Fibroblast of lung (primary cell): ENCODE data around the gene REPS2. TPM values are rescaled to one million over a fixed set of nuclear protein-coding genes. Genes with fewer than 3 reads are reported as not detected.

Experiments
- DNase-seq, 2 donors: peaks; one replicate each; pipeline versions ENCODE4 v3.0.0 to v3.0.0-alpha.2; 2010; ENCODE audit warnings: low read depth in 2 of 2
- H2AFZ ChIP-seq: 2 replicates; pipeline ENCODE4 v1.5.1; 2012; ENCODE audit warnings: low read length, control low read depth, inconsistent platforms
- H3K27ac ChIP-seq: 2 replicates; pipeline ENCODE4 v1.5.1; 2011; ENCODE audit warnings: low read length, control low read depth; ENCODE audit not compliant: insufficient read depth
- H3K27me3 ChIP-seq: 2 replicates; pipeline ENCODE4 v1.5.1; 2011; ENCODE audit warnings: mild to moderate bottlenecking, low read length; ENCODE audit not compliant: control insufficient read depth, insufficient read depth
- H3K36me3 ChIP-seq: 2 replicates; pipeline ENCODE4 v1.5.1; 2011; ENCODE audit warnings: low read length; ENCODE audit not compliant: control insufficient read depth, insufficient read depth
- H3K4me1 ChIP-seq: 2 replicates; pipeline ENCODE4 v1.5.1; 2011; ENCODE audit warnings: low read length; ENCODE audit not compliant: control insufficient read depth, insufficient read depth; ENCODE audit errors: extremely low read depth
- H3K4me2 ChIP-seq: 2 replicates; pipeline ENCODE4 v1.5.1; 2011; ENCODE audit warnings: low read length, control low read depth; ENCODE audit not compliant: insufficient read depth; ENCODE audit errors: extremely low read depth
- H3K4me3 ChIP-seq, 4 experiments: fragments of 200-600 bp in 1 of 4; sonication (generic) in 1 of 4; replicated peaks in 1 of 4; 2 replicates each; pipeline ENCODE4 v1.5.1; 2011 to 2016; ENCODE audit warnings: low read length in 4 of 4, low read depth in 3 of 4, mild to moderate bottlenecking in 3 of 4, control low read depth in 2 of 4, inconsistent platforms in 1 of 4, mixed read lengths in 1 of 4; ENCODE audit not compliant: insufficient read depth in 1 of 4; ENCODE audit errors: control extremely low read depth in 1 of 4
- H3K79me2 ChIP-seq: 2 replicates; pipeline ENCODE4 v1.5.1; 2012; ENCODE audit warnings: mild to moderate bottlenecking, low read length, inconsistent platforms; ENCODE audit not compliant: control insufficient read depth, insufficient read depth
- H3K9ac ChIP-seq: 2 replicates; pipeline ENCODE4 v1.5.1; 2011; ENCODE audit warnings: mild to moderate bottlenecking, low read length, control low read depth; ENCODE audit not compliant: insufficient read depth
- H3K9me3 ChIP-seq: 2 replicates; pipeline ENCODE4 v1.5.1; 2012; ENCODE audit warnings: low read depth, low read length; ENCODE audit not compliant: control insufficient read depth, insufficient read depth
- H4K20me1 ChIP-seq: 2 replicates; pipeline ENCODE4 v1.5.1; 2011; ENCODE audit warnings: low read length; ENCODE audit not compliant: control insufficient read depth, insufficient read depth; ENCODE audit errors: extremely low read depth
- EZH2 ChIP-seq: IDR thresholded peaks from 2 replicates; pipeline ENCODE4 v1.5.1; 2012; ENCODE audit warnings: low read length, control low read depth, mild to moderate bottlenecking; ENCODE audit errors: missing control alignments
- polyA plus RNA-seq, 2 donors: library from polyadenylated mRNA; depleted of rRNA in 1 of 2; stranded (reverse) in 1 of 2; unstranded in 1 of 2; fragments of >200 nt; gene quantifications; 2 replicates each; pipeline ENCODE4 v1.2.1, GENCODE V29; 2011 to 2012; ENCODE audit warnings: missing spikeins in 1 of 2
- total RNA-seq: library from RNA; depleted of rRNA; stranded (reverse); fragments of >200 nt; gene quantifications from 2 replicates; pipeline ENCODE4 v1.2.1, GENCODE V29; 2014
- TF ChIP-seq, protein P1 (sequence below), 2 donors: IDR thresholded peaks in 1 of 2; conservative IDR thresholded peaks in 1 of 2; 1 replicate in 1 of 2; 2 replicates in 1 of 2; pipeline ENCODE4 v1.5.1; 2011 to 2012; ENCODE audit warnings: low read length in 2 of 2, control low read depth in 1 of 2, inconsistent platforms in 1 of 2, low read depth in 1 of 2, mild to moderate bottlenecking in 1 of 2

REPS2 gene
- total and polyA plus RNA-seq, 2 donors (not counting 1 experiment from before 2014, with no cell fraction given) = 0.27 to 0.50 TPM

DNA sequence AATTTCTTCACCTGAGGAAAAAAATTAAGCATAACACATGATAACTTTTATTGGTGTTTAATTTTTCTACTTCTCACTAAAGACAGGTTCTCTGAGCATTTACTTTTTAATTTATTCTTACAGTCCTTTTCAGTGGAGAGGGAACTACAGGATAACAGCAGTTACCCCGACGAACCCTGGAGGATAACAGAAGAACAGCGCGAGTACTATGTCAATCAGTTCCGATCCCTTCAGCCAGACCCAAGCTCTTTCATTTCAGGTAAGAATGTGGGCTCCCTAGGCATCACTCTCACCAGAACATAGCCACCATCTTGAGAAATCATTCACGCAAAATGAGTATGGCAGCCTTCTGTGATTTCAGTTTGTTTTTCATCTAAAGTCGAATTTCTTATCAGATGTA is 100.8 kb downstream of the REPS2 start:
- H3K9me3 ChIP-seq = no peaks in the 10 kb centered on the region
- DNase-seq = no peak
- TF ChIP-seq, protein P1, sequence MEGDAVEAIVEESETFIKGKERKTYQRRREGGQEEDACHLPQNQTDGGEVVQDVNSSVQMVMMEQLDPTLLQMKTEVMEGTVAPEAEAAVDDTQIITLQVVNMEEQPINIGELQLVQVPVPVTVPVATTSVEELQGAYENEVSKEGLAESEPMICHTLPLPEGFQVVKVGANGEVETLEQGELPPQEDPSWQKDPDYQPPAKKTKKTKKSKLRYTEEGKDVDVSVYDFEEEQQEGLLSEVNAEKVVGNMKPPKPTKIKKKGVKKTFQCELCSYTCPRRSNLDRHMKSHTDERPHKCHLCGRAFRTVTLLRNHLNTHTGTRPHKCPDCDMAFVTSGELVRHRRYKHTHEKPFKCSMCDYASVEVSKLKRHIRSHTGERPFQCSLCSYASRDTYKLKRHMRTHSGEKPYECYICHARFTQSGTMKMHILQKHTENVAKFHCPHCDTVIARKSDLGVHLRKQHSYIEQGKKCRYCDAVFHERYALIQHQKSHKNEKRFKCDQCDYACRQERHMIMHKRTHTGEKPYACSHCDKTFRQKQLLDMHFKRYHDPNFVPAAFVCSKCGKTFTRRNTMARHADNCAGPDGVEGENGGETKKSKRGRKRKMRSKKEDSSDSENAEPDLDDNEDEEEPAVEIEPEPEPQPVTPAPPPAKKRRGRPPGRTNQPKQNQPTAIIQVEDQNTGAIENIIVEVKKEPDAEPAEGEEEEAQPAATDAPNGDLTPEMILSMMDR (conservative IDR thresholded peaks at IDR 0.05 in 1 of 2, IDR thresholded peaks at IDR 0.05 in 1 of 2; ENCODE audit: low read depth in 1 of 2, low read length in 2 of 2) = no peak
- TF ChIP-seq EZH2 = no peak
- no peaks in the 10 kb centered on the region for H4K20me1 ChIP-seq
- no peaks in the 10 kb centered on the region for H3K4me1 ChIP-seq
- no peak overlapping the region for H3K4me2 ChIP-seq
- no peaks in the 10 kb centered on the region for H3K27me3 ChIP-seq
- no peak overlapping the region for H2AFZ ChIP-seq
- no peak overlapping the region for H3K9ac ChIP-seq
- no peaks in the 10 kb centered on the region for H3K36me3 ChIP-seq
- H3K79me2 ChIP-seq = no peaks in the 10 kb centered on the region
- no peak overlapping the region for H3K4me3 ChIP-seq
- no peak overlapping the region for H3K27ac ChIP-seq

DNA sequence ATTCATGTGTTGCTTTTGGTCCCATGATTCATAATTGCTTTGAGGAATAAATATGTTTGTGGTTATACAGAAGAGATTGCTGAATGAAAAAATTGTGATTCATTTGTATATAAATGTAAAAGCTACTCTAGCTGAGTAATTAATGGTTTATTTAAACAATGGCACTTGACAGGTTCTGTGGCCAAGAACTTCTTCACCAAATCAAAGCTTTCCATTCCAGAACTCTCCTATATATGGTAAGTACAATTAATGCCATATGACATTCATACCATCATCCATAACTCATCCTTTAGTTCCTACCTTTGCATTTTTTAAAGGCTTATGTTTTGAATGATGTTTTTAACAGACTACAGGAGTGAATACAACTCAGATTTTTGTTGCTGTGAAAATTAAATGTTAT is 105.8 kb downstream of the REPS2 start:
- H3K79me2 ChIP-seq = no peaks in the 10 kb centered on the region
- H3K4me2 ChIP-seq = no peak overlapping the region
- H3K27me3 ChIP-seq = no peaks in the 10 kb centered on the region
- TF ChIP-seq EZH2 = no peak
- TF ChIP-seq, protein P1 (conservative IDR thresholded peaks at IDR 0.05 in 1 of 2, IDR thresholded peaks at IDR 0.05 in 1 of 2; ENCODE audit: low read depth in 1 of 2, low read length in 2 of 2) = no peak
- H4K20me1 ChIP-seq = no peaks in the 10 kb centered on the region
- DNase-seq = peak; percentile 22 to 65
- H2AFZ ChIP-seq = no peak overlapping the region
- H3K9me3 ChIP-seq = no peaks in the 10 kb centered on the region
- no peaks in the 10 kb centered on the region for H3K4me1 ChIP-seq
- no peaks in the 10 kb centered on the region for H3K36me3 ChIP-seq
- no peak overlapping the region for H3K27ac ChIP-seq
- no peak overlapping the region for H3K9ac ChIP-seq
- no peak overlapping the region for H3K4me3 ChIP-seq

DNA sequence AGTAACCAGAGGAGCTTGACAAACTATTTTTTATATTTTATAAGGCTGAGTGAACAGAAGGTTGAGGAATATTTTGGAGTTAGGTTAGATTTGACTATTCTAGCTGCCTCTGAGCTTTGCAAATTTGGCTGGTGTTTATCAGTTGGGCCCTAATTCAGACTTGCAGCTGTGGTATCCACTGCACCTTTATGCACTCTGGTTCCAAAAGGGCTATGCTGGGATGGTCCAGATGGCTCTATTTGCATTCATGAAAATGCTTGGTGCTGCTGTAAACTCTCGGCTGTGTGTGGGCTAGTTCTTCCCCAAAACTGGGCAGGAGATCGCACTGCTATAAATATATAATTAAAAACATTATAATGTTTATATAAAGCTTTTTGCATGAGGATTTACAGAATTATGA is 106.3 kb downstream of the REPS2 start:
- TF ChIP-seq, protein P1 (conservative IDR thresholded peaks at IDR 0.05 in 1 of 2, IDR thresholded peaks at IDR 0.05 in 1 of 2; ENCODE audit: low read depth in 1 of 2, low read length in 2 of 2) = no peak
- TF ChIP-seq EZH2 = no peak
- Histone ChIP-seq H3K79me2 (no peaks in the 10 kb centered on the region), H3K9ac (no peak overlapping the region), H3K9me3 (no peaks in the 10 kb centered on the region), H3K4me1 (no peaks in the 10 kb centered on the region), H3K4me2 (no peak overlapping the region), H3K27ac (no peak overlapping the region), H3K27me3 (no peaks in the 10 kb centered on the region), H2AFZ (no peak overlapping the region), H4K20me1 (no peaks in the 10 kb centered on the region), H3K4me3 (no peak overlapping the region), H3K36me3 (no peaks in the 10 kb centered on the region)
- no peak for DNase-seq
